GM06990 (cell line): ENCODE measurements around the gene ZFP36L1.
A peak's percentile ranks its signal among the peaks of the same experiment; 100 is the strongest.

ENCODE experiments used
- DNase-seq: peaks from one replicate; pipeline ENCODE4 v3.0.0-alpha.2; 2011; ENCODE audit not compliant: insufficient read length; ENCODE audit errors: extremely low read depth
- H3K27me3 ChIP-seq: replicated peaks from 2 replicates; pipeline ENCODE4 v1.6.0; 2011; ENCODE audit warnings: low read length; ENCODE audit not compliant: control insufficient read depth, insufficient read depth
- H3K36me3 ChIP-seq: 2 replicates; pipeline ENCODE4 v1.5.1; 2011; ENCODE audit warnings: low read length; ENCODE audit not compliant: control insufficient read depth, insufficient read depth
- H3K4me3 ChIP-seq: replicated peaks from 2 replicates; pipeline ENCODE4 v1.5.1; 2011; ENCODE audit warnings: low read depth, mild to moderate bottlenecking, control low read depth, low read length
- CTCF ChIP-seq: IDR thresholded peaks from 2 replicates; pipeline ENCODE4 v1.5.1; 2011; ENCODE audit warnings: low read length, control low read depth, mild to moderate bottlenecking, inconsistent platforms; ENCODE audit not compliant: insufficient read depth, poor library complexity, severe bottlenecking

Gene ZFP36L1

GRCh38 chr14:68797121-68797670, 4.3 kb upstream of the ZFP36L1 start:
- H3K4me3 ChIP-seq, result no peak overlapping the region
- no peak for DNase-seq
- no peaks in the 10 kb centered on the region for H3K36me3 ChIP-seq
- no peaks in the 10 kb centered on the region for H3K27me3 ChIP-seq
- no peak for TF ChIP-seq CTCF

GRCh38 chr14:68796418-68797101, 3.7 kb upstream of the ZFP36L1 start:
- Histone ChIP-seq H3K27me3 (no peaks in the 10 kb centered on the region), H3K36me3 (peaks cover 1% of the 10 kb centered on the region; the same call in 1 of the 2 replicates), H3K4me3 (peak overlapping the region; percentile 88)
- DNase-seq, result no peak
- no peak for TF ChIP-seq CTCF

GRCh38 chr14:68795597-68796417, 2.9 kb upstream of the ZFP36L1 start:
- peak; percentile 92 for DNase-seq
- TF ChIP-seq CTCF, result peak; percentile 56
- Histone ChIP-seq H3K4me3 (peak overlapping the region; percentile 88), H3K27me3 (no peaks in the 10 kb centered on the region), H3K36me3 (peaks cover 4% of the 10 kb centered on the region; the same call in 1 of the 2 replicates)

GRCh38 chr14:68794851-68795596, 2.2 kb upstream of the ZFP36L1 start:
- Histone ChIP-seq H3K36me3 (peaks cover 9% of the 10 kb centered on the region), H3K4me3 (peak overlapping the region; percentile 88), H3K27me3 (no peaks in the 10 kb centered on the region)
- TF ChIP-seq CTCF, result no peak
- DNase-seq, result peak; percentile 64

- peaks cover 16% of the 10 kb centered on the region for H3K36me3 ChIP-seq
- H3K27me3 ChIP-seq, result no peaks in the 10 kb centered on the region
- TF ChIP-seq CTCF, result no peak
- peak overlapping the region; percentile 88 for H3K4me3 ChIP-seq
- DNase-seq, result peak; percentile 86
Measured at GRCh38 chr14:68794130-68794850, 1.4 kb upstream of the ZFP36L1 start.
